NCI-H510A treated with DMSO at 0.1 percent for 48 hours (cell line): ENCODE results near the gene SP3.

ENCODE experiments used
- DNase-seq: peaks from one replicate; lab custom pipeline; 2025; lab: John Stamatoyannopoulos, UW

SP3 gene

DNA sequence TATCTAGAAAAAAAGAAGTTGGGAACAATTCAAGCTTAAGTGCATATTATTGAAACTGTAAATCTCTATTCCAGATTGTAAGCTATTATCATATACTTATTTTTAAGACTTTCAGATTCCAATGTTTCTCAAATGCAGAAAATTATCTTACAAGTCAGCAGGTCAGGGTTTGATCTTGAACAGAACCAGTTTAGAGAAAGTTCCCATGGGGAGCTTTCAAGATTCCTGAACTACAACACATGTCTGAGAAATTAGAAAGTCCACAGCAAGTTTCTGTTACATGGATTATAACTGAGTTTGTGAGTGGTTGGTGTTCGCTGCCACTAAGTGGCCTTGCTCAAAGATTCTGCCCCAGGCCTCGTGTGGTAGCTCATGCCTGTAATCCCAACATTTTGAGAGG lies 31.6 kb upstream of the SP3 start:
- DNase-seq: no peak

DNA sequence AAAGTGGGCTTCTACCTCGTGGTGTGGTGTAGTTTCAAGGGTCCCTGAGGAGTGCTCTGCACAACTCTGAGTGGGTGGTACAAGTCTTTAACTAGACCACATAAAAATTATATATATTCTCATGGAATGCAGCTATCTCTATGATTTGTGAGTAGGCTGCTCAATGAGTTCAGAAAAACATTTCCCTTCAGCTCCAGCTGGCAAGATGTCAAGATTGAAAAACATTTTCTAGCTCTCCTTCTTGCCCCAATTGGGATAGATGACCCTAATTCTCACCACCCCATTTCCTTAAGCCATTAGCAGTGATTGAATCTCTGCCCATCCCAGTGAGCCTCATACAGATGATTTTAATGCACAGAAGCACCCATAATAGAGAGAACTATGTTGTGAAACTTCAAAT lies 28.3 kb upstream of the SP3 start:
- DNase-seq: no peak

DNA sequence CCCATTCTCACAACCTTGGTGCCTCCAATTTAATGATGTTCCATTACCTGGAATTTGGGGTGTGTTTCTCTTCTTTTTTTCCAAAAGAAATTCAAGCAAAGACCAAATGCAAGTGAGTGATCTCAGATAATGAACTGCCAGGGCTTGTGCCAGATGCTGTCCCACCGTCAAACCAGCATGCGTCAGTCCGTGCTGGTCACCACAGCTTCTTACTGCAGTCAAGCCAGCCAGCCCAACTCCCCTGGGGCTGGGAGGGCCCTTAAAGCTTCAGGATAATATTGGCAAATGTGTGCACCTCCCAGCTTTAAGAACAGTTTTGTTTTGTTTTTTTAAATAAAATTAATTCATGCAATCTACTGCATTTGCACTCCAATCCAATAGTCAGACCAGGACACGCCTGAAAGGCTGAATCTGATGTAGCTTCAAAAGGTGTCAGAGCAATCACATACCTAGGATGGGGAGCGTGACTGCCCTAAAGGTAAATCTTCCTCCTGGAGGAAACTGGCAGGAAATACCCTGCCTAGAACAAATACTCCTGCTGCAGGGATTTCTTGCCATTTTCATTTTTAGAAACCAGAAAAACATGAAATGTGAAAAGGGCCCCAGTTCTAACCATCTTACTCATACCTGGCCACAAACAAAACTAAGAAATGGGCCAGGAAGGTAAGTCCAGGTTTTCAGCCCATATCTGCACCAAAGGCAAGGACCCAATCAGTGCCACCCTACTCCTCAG lies 26.8 kb upstream of the SP3 start:
- DNase-seq: no peak

DNA sequence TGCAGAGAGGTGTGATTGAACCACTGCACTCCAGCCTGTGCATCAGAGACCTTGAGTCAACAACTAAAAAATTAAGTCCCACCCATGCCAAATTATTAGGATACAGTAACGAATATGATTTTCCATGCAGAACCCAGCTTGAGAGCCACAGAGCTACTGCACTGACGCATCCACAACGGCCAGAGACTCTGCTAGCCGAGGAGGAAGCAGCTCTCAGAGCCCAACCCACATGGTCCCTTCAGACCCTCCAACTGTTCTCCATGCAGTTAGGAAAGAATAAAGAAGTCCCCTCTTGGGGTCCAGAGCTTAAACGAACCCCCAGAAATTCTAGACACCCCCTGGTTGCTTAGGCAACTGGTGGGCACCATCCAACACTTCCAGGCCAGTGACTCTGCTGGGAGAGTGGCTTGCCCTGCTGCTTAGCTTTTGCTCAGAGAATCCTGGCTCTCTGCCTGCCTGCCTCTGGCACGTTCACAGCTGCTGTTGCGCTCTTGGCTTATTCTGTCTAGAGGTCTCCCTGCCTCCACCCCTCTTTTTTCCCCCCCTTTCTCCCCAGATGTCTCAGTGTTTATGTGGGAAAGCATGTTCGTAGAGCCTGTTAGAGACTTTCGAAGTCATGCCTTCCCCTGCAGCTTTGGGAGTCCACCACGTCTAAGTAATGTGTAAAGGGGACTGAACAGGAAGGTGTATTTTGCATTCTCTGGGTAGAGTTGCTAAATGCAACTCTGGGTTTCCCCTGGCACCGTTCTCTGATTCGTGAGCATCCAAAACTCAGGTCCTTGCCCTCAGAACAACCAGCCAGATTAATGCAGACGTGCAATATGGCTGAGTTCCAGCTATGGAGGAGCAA lies 26.0 kb upstream of the SP3 start:
- no peak for DNase-seq

DNA sequence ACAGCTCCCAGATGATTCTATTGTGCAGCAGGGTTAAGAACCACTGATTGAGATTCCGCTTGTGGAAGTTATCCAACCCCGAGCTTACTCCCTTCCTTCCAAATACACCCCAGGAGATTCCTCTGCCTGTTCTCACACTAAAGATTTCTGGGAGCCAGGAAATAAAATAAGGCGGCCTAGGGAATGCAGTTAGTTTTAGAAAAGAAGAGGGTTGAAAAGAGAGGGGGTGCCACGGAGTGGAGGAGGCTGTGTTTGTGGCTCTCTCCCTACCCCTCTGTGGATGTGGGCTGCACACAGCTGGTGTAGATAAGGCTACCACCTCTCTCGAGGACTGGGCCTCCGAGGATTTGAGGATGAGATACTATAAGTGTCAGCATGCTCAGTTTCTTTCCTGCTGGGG lies 25.1 kb upstream of the SP3 start:
- DNase-seq: no peak

DNA sequence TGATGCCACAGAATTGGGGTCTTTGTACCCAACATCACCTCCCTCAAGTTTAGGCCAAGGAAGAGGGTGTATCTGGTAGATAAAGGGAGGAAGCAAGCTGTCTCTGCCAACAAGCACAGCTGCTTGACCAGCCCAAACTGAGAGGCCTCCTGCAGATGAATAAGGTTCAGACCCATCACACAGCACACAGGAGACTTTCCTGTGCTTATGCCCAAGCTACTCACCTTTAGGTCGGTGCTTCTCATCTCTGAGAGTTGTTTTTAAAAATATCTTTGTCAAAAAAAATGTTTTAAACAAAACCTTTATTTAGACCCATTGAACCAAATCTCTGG lies 24.7 kb upstream of the SP3 start:
- no peak for DNase-seq

DNA sequence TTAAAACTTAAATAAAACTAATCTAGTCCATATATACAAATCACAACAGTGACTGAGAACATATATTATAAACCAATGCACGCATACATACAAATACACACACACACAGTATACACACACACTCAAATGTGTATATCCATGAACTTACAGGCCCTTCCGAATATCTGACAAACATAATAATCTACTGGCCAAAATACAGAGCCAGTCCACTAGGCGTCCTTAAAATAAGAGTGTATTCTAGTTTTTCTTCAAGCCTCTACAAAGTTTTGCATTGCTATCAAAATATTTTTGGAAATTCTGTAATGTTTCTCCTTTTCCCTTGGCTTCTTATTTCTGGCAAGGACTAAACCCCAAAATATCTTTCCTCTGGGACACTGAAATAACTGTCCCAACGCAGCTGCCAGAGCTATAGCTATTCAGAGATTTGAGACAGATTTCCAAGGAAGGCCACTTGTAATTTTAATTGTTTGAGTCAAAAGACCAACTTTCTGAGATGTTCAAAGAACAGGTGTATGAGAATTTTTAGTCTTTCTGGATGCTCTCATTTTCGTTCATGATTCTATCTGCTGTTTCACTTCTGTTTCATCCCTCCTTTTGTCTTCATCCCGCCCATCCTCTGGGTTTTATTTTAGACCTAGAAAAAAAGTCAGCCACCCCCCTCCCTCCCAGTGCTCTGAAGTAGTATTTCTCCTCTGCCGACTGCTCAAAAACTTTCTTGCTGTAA lies 24.1 kb upstream of the SP3 start:
- DNase-seq: no peak

DNA sequence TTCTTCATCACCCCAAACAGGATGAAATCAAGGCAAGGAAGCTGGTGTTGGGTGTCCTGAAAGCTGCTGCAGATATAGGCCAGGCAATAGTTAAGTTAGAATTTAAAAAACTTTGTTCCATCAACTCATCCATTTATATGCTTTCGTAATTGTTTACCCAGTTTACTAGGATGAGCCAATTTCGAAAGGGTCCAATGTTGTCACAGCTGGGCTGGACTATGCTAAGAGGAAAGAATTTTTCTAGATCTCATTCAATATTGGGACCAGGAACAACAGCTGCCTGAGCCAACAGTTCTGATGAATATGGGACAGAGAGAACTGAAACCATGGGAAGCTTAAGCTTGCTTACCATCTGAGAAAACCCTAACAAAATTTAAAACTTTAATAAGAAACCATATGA lies 21.6 kb upstream of the SP3 start:
- DNase-seq: no peak

DNA sequence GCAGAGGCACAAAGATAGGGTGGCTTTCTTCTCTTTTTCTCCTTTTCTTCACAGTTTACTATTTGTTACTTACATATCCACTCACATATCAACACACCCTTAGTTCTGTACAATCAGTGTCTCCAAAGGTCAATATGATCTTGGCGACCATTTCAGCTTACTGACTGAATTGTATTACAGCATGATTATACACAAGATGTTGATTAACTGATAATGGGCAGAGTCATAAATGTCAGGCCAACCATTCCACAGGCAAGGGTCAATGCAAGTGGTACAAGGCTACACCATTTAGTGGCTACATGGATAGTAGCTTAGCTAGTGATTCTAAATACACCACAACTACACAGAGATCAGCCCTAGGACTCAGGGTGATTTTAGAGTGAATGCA lies 20.4 kb upstream of the SP3 start:
- DNase-seq: no peak

DNA sequence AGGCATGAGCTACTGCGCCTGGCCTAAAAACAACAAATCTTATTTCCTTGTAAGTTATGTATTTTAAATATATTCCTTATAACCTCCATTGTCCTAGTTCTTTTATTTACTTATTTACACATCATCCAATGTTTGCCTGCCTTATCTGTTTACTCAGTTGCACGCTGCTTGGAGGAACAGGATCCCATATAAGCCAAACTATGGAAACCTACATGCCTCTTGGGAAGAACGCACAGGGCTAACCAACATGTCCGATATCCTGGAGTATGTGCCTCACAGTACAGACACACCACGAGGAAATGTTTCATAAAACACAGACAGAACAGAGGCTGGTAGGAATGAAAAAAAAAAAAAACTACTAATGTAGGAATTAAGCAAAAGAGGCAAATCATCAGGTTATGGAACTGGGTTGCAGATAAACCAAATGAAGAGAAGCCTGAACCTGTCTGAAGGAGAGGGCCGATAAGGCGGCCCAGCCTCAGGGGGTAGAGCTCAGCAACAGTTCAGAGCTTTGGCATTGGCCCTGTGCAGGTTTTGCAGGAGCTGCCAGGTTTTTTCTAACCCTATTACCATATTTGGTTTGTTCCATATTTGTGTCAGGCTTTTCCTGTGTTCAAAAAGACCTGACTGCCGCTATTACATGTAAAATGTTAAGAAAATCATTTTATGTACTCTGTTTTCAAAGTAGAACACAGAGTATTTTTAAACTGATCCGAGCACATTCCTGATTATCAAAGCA lies 19.9 kb upstream of the SP3 start:
- DNase-seq: no peak

DNA sequence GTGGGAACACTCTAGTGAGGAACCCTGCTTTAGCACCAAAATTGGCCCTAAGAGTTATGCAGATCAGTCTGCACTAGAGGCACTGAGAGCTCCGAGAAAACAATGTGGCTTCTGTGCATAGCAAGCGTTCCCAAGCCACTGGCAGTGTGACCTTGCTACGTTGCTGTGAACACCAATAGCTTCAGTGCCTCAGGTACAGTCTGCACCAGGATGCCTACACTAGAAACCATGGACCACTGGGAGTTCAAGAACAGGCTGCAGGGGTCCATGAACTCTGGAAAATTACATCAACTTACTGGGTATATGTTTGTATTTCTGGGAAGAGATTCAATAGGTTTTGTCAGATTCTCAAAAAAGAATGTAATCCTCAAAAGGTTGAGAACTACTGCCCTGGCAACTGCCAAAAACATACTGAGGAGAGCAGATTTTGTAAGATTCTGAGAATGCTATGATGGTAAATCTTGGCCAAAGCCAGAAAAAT lies 18.3 kb upstream of the SP3 start:
- DNase-seq: no peak

DNA sequence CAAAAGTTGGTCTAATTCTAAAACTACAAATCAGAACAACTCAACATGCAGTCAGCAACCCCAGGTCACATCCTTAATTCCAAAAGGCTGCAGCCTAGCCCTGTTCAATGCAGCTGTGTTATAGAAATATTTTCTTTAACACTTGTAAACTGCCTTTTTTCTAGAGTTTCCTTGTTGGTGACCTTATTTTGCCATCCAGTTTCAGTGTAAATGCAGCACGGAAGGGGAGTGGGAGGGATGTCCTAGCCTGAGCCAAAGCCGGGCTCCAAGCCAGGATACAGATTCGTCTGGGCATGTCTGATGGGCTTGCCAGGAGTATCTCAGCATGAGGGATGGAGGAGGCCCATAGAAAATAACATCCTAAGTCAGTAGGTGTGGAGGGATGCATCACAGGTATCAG lies 17.7 kb upstream of the SP3 start:
- peak; percentile 59 for DNase-seq

DNA sequence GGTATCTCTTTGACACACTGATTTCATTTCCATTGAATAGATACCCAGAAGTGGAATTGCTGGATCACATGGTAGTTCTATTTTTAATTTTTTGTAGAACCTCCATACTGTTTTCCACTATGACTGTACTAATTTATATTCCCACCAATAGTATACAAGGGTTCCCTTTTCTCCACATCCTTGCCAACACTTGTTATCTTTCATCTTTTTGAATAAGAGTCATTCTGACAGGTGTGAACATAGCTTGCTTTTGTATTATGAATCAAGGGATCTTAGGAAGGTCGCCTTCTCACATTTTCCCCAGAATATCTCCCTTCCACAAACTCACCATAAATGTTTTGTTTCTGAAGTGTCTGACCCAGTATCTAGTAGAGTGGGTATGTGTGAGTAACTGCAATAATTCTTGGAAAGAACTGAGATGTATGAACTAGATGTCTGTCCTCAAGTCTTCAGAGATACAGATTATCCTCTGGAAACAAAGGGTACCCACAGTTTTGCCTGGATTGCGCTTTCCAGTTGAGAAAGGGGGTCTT lies 17.1 kb upstream of the SP3 start:
- no peak for DNase-seq

DNA sequence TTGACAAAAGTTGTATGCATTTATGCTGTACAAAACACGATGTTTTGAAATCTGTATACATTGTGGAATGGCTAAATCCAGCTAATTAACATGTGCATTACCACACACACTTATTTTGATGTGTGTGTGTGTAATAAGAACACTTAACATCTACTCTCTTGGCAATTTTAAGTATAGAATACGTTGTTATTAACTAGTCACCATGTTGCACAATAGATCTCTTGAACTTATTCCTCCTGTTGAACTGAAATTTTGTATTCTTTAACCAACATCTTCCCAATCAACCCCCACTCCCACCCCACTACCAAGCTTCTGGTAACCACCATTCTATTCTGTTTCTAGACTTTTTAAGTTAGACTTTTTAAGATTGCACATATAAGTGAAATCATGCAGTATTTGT lies 16.3 kb upstream of the SP3 start:
- DNase-seq: no peak

DNA sequence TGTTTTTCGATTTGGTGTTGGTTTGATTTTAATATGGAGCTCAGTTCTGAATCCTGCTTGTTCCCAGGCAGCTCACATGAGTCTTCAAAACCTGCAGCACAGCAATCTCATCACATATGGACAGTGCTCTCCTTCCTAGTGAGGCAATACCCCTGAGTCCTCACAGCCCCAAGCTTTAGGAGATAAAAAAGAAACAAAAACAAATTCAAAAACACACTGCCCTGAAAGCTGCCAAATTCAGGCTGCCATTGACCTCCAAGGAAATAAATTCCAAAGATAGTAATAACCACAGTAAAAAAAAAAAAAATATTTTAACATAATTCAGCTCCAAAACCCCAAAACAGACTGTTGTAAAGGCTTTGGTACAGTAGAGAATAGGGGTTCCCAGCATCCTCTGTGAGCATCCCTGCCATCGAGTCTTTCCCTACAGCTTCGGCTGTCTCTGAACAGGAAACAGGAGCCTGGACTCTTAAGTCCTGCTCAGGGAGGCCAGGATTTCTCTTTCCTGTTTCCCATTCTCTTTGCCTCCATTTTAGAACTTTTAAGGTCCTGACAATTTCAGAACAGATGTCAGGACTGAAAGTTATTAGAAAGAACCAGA lies 14.7 kb upstream of the SP3 start:
- no peak for DNase-seq

DNA sequence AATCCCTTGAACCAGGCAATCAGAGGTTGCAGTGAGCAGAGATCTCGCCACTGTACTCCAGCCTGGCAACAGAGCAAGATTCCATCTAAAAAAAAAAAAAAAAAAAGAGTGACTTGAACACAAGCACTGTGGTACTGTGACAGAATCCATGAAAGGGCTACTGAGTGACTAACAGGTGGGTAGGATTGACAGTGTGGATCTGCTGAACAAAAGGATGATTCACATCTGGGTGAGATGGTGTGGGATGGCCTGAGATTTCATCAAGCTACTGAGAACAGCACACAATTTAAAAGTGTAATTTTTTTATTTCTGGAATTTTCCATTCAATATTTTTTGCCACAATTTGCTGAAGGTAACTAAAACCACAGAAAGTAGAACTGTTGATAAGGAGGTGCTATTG lies 13.3 kb upstream of the SP3 start:
- DNase-seq: no peak

DNA sequence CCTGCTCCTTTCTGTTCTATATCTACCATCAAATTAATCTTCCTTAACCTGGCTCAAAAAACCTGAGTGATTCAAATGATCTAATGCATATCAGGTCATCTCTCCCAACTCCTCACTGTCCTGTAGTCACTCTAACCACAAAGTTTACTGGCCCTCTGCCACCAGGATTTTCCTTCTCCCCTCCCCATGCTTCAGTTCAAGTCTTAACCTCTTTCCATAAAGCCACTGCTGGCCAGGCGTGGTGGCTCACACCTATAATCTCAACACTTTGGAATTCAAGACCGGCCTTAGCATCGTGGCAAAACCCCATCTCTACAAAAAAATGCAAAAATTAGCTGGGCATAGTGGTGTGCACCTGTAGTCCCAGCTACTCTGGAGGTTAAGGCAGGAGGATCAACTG lies 7.5 kb upstream of the SP3 start:
- DNase-seq: no peak

DNA sequence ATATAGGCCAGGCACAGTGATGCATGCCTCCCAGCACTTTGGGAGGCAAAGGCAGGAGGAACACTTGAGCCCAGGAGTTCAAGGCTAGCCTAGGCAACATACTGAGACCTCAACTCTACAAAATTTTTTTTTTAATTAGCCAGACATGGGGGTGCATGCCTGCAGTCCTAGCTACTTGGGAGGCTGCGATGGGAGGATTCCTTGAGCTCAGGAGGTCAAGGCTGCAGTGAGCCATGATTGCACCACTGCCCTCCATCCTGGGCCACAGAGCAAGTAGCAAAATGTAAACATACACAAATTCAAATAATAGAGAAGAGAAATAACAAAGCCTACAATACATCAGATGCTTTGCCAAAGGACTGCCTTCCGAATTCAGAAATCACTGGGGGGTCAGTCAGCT lies 7.0 kb upstream of the SP3 start:
- DNase-seq: no peak

DNA sequence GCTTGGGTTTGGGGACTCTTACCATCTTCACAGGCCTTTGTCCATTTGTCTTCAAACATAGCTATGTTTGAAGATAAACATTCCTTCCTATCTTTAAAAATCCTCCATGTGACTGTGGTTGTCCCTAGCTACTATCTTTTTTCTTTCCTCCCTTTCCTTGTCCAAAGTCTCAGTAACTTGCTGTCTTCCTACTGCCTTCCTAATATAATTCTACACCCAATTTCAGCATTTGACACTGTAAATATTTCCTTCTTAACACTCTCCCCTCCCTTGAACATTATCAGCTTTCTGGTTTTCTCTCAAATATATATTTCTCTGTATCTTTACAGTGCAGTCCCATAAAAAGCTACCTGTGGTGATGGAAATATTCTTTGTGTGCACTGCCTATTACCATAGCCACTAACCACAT lies 5.3 kb upstream of the SP3 start:
- no peak for DNase-seq

DNA sequence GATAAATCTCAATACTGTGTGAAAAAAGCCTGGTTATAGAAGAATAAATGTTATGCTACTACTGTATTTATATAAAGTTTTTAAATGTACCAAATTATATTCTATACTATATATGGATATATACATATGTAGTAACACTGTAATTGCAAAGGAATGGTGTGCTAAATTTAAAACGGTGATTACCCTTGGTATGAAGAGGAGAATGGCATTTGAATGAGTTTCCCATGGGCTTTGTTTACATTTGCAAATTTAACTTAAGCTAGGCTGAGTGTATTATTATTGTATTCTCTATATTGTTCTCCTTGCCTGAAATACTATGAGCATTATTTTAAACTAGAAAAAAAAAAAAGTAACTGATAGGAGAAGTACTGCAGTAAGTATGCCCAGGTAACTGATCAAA lies 4.7 kb upstream of the SP3 start:
- no peak for DNase-seq

DNA sequence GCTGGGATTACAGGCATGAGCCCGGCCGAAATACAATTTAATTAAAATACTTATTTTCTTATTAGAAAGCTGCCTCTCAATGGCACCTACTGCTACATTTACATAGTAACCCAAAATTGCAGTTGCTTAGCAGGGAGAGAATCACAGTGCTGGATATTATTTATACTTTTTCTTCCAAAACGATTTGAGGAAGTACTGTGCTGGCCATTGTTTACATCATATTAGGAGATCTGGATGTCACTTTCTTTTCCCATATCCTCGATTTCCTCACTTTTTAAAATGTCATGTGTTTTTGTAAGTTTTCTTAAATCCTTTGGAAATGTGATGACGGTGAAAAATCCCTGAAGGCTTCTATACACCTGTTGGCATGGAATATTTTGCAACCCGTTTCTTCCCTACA lies 3.4 kb upstream of the SP3 start:
- DNase-seq: no peak
